ENCODE data around the gene ITGA4.
A peak's percentile ranks its signal among the peaks of the same experiment; 100 is the strongest.
"Not testable (repeated sequence)": the region's sequence is repeated elsewhere in the genome, so short reads cannot be mapped to it uniquely, and the experiment has no call there.

Gene ITGA4

DNA sequence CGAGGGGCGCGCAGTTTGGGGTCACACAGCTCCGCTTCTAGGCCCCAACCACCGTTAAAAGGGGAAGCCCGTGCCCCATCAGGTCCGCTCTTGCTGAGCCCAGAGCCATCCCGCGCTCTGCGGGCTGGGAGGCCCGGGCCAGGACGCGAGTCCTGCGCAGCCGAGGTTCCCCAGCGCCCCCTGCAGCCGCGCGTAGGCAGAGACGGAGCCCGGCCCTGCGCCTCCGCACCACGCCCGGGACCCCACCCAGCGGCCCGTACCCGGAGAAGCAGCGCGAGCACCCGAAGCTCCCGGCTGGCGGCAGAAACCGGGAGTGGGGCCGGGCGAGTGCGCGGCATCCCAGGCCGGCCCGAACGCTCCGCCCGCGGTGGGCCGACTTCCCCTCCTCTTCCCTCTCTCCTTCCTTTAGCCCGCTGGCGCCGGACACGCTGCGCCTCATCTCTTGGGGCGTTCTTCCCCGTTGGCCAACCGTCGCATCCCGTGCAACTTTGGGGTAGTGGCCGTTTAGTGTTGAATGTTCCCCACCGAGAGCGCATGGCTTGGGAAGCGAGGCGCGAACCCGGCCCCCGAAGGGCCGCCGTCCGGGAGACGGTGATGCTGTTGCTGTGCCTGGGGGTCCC is at the start of gene ITGA4:
Gene ITGA4, plus strand, starts transcription at position 266 of the 620 bp plus-strand sequence. Its CDS starts 269 bp downstream, at position 535.
- DNase-seq = no peak

DNA sequence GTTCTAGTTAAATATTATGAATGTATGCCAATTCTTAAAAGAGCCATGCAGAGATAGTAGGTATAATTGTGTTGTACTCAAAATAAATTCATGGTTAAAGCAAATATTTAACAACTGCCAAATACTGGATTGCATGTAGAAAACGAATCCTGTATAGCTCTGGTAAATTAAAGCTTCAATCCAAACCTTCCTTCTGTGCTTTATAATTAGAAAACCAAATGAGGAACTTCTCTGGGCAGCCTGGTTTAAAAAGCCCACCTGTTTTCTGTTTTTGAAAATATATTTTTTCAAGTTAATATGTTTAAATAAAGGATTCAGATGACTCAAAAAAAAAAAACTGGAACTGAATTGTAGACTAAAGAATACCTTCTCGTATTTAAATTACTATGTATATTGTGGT is 48.3 kb upstream of the ITGA4 start:
- DNase-seq = no peak

DNA sequence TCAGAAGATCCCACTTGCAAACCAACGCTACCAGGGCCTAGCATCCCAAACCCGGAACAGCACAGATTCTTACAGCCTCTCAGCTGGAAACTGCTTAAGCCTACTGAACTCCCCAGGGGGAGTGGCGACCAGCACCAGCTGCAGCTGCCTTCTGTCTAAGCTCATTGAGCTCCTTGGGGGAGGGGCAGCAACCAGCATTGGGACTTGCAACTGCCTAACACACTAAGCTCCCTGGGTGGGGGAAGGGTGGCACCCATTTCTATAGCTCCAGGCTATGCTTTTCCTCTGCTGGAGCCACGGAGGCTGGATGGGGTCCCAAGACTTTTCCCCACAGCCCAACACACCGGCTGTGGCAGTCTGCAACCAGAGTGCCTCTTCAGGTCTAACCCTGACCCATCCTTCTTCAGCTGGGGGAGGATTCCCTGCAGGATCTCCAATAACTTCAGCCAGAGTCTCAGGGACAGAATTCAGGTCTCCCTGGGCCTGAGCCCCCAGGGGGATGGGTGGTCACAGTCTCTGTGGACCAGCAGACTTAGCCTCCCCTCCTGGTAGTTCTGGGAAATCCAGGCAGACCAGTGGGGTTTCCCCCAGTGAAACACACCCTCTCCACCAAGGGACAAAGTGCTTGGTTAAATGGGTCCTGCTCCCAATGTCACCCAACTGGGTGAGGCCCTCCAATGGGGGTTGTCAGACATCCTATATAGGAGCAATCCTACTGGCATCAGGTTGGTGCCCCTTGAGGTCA is 45.9 kb upstream of the ITGA4 start:
- peak; percentile 82 for DNase-seq

DNA sequence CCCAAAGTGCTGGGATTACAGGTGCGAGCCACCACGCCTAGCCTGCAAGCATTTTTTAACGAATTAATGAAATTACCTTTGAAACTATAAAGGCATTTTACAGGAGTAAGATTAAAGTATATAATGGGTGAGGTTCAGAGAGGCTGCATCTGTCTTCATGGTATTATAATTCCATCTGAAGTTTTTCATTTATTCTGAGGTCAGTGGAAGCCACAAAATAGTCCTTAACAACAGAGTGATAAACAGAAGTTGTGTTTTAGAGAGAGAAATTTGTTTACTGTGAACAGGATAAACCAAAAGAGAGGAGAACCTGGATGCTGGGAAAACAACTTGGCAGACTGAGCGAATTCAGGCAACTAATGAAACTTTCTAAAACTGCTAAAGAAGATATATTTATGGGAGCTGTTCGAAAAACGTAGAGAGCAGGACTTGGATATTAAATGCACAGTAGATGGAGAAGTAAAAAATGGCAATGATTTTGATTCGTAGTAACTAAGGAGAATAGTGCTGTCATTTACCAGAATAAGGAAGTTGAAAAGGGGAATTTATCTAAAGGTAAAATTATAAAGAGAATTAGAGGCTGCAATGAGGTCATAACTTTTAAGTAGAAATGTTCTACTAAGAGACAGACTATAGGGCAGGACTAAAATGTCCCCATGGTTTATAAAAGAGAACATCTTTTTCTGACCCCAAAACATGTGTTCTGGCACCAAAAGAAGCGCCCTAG is 37.9 kb upstream of the ITGA4 start:
- no peak for DNase-seq

DNA sequence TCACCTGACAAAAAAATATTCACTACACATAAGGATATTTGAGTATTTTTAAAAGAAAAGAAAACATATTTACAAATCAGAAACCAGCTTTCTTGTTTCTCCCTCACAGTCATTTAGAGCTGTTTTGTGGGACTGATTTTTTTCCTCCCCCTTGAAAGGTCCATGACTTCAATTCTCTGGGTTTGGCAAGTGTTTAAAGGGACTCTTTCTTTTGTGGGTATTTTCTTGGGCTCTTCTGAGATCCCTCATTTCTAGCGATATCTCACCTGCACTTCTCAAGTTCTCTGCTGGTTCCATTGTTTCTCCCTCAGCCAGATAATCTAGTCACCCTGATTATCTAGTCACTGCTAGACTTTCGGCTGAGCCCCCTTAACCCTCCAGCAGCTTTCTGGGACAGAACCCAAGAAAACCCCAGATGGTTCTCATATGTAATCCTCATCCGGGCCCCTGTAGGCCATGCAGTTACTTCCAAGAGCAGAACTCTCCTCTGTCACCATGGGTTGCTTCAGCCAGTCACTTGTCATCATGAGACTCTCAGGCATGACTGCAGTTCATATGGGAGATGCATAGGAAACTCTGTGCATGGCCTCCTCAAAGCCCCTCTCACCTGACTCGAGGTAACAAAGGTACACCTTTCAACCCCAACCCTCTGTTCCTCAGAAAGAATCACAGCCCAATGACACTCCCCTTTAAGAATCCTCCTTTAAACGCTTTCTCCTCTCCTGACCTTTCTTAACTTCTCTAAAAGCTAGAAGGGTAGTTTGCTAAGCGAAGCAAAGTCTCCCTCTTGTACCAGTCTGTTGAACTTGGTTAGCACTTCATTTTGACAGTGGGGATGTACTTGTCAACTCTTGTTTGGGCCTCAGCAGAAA is 36.7 kb upstream of the ITGA4 start:
- DNase-seq = no peak

DNA sequence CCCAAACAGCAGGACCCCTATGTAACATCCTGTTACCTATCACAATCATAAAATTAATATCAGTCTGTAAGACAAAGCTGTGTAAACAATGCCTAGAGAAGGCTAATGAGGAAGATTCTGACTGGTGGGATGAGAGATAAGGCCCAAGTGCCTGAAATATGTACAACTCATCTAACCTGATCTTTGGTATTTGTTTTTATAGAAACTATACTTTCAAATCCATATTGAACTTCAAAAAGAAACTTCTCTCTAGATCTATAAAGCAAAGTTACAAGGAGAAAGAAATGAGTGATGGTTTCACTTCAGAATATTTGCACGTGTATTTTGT is 36.1 kb upstream of the ITGA4 start:
- no peak for DNase-seq

DNA sequence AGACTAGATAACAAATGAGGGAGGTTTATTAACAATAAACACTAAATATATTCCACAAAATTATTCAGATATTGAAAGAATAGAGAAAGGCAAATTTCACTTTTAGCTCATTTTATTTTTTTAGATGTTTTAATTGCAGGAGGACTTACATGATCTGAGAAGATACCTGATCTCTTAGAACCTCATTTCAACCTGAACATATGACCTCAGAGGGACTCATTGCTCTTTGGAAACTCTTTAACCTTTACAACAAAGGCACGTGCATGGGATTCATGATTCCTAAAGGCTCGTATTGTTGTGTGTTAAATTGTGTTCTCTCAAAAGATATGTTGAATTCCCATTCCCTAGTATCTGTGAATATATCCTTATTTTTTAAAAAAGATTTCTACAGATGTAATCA is 35.7 kb upstream of the ITGA4 start:
- DNase-seq = no peak

DNA sequence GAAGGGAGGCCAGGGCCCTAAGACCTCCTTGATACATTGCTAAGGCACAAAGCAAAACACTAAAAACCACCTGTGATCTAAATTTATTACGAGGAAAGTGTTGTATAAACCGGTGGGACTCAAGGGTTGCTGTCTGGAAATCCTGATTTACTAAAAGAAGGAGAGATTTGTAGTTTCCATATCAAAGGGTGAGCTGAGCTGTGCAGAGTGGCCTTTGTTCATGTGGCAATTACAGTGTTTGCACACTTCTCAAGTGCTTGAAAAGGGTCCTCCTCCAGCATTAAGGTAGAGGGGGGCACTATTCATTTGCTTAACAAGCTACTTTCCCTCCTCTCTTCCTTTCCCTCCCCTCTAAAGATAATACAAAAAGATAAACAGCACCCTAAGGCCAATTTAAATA is 30.5 kb upstream of the ITGA4 start:
- DNase-seq = no peak

DNA sequence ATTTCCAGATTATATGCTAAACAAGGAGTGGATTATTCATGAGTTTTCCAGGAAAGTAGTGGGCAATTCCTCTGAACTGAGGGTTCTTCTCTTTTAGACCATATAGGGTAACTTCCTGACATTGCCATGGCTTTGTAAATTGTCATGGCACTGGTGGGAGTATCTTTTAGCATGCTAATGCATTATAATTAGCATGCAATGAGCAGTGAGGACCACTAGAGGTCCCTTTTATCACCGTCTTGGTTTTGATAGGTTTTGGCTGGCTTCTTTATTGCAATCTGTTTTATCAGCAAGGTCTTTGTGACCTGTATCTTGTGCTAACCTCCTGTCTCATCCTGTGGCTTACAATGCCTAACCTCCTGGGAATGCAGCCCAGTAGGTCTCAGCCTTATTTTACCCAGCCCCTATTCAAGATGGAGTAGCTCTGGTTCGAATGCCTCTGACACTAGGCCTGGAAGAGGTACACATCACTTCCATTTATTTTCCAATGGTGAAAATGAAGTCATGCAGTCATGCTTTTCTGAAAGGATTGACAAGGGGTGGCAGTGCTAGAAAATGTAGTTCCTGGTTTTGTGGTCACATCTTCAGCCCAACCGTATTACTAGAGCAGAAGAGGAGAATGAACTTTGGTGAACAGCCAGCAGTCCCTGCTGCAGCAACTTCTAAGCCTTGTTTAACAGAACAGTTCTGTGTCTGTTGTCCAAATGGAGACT is 26.6 kb upstream of the ITGA4 start:
- no peak for DNase-seq

DNA sequence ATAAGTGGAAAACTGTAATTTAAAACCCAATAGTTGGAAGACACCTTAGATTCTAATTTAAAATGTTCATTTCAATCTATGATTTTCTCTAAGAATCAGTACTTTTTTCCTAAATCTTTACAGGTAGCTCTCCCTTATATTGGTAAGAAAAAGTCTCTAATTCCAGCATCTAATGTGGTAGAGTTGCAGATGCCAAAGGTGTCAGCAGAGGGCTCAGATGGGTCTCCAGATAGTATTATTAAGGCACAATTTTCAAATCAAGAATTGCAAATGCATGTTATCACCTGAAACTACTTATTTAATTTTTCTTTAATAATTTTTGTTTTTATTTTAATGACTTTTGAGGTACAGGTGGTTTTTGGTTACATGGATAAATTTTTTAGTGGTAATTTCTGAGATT is 25.5 kb upstream of the ITGA4 start:
- DNase-seq = no peak

DNA sequence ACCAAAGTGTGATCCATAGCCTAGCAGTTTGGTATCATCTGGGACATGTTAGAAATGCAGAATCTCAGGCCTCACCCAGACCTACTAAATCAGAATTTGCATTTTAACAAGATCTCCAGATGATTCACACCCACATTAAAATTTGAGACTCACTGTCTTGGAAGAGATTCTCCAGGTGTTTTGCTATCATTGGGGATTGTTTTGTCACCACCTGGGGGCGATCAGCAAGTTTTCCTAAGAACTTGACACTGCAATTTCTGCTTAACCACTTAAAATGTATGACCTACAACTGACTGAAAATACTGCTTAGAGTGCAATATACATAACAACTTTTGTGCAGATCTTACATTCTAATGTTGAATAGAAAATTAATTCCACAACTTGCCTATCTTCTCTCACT is 18.9 kb upstream of the ITGA4 start:
- no peak for DNase-seq

DNA sequence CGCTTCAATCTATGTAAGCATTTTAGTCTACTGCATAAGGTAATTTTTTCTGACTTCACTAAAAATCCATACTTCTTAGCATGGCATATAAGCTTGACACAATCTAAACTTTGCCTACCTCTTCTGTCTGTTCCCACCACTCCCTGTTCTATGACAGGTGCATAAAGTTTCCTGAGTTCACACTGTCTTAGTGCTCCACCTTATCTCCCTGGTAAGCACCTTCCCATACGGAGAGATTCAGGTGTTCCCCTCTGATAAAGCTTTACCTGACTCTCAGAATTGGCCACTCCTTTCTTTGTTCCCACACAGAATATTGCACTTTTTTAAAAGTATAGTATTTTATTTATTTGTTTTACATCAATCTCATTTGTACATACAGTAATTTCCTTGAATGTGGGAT is 16.8 kb upstream of the ITGA4 start:
- no peak for DNase-seq

DNA sequence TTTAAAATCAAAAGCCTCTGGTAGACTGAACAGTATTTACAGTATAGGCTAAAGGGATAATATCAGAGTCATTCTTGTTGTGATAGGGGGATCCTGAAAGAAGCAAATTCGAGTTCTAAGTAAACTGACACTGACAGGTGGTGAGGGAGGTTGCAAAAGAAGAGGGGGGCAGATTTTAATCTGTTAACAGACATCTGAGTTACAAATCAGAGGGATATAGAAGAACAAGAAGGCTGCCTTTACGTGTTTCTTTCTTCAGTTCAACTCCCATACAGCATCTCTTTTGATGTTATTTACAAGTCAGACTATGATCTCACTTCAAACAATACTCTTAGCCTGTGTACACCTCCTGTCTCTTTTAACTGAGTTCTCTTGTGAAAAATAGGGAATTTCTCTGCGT is 16.3 kb upstream of the ITGA4 start:
- no peak for DNase-seq

DNA sequence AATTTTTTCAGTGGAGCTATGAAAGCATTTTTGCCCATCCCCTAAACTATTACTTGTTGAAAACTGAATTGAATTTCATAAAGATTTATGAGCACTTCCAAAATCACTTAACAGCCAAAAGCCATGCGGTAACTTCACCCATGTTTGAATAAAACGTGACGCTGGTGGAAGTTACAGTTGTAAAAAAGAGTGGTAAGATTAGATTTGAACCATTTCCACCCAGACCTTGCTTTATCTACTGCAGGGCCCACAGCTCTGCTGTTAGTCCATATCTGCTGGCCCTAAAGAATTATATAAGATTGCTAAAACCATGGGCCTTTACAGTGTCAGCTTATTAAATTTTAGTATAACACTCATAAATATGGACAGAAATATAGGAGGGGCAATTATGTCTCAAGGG is 15.5 kb upstream of the ITGA4 start:
- DNase-seq = no peak

DNA sequence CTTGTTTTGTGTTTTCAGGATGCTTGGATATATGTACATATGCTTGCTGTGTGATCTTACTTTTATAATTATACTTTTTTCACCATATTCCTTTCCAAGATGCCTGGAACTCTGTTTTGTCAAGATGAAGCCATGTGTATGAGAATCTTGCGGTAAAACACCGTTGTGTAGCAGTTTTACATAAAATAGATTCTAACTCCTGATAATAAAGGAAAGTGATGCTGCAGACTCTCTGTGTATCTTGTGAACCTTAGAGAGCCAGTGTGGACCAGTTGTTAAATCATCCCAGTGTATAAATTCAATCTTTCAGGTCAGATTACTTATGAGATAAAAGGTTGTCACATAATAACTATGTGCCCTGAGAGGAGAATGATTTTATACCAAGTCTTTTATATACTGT is 12.5 kb upstream of the ITGA4 start:
- no peak for DNase-seq

DNA sequence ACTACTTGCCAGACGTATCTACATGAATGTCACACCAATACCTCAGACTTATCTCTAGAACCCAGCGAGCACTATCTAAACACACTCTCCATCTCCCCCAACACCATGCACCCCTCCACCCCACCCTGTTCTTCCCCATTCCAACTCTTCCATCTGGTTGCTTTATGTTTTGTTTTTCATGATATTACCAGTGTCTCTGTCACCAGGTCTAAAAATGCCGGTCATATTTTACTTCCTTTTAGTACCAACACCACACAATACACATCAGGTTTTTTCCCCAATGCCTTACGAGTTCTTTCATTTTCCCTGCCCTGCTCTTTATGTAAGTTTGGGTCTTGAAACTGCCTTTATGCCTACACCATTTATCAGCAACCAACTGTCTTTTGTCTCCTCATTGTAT is 10.2 kb upstream of the ITGA4 start:
- DNase-seq = no peak

DNA sequence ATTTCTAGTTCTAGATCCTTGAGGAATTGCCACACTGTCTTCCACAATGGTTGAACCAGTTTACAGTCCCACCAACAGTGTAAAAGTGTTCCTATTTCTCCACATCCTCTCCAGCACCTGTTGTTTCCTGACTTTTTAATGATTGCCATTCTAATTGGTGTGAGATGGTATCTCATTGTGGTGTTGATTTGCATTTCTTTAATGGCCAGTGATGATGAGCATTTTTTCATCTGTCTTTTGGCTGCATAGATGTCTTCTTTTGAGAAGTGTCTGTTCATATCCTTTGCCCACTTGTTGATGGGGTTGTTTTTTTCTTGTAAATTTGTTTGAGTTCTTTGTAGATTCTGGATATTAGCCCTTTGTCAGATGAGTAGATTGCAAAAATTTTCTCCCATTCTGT is 7.9 kb upstream of the ITGA4 start:
- not testable (repeated sequence) for DNase-seq

DNA sequence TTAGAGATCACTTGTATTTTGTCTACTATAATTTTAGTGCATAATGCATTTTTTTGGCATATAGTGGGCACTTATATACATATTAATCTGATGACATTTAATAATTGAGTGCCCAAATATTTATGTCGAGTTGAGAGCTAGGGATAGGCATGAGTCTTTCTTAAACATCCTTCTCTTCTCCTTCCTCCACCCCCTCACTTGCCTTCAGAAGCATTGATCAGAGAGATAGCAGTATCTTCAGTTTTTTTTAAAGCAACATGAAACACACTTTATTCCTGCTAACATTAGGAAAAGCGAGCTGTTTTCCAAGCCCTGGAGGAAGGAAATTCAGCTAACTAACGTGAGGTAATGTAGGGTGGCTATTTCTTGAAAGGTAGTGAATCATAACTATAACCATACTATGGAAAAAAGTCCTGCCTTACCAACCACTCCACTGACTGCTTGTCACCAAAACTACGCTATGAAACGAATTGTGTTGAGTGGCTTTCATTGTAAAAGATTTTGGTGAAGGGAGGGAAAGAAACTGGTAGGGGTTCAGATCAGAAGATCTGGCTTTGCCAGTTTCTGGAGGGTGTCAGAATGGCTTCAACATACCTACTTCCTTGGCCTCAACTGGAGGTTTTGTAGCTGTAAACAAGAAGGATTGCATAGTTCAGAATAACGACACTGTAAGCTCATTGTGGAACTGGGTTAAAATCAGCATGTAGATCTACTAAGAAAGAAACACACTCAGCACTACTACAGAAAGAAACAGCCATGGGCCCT is 2.3 kb upstream of the ITGA4 start:
- DNase-seq = no peak

DNA sequence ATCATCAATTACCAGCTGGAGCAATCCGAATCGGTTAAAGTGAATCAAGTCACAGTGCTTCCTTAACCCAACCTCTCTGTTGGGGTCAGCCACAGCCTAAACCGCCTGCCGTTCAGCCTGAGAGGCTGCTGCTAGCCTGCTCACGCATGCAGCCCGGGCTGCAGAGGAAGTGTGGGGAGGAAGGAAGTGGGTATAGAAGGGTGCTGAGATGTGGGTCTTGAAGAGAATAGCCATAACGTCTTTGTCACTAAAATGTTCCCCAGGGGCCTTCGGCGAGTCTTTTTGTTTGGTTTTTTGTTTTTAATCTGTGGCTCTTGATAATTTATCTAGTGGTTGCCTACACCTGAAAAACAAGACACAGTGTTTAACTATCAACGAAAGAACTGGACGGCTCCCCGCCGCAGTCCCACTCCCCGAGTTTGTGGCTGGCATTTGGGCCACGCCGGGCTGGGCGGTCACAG is 496 bp upstream of the ITGA4 start:
- no peak for DNase-seq

DNA sequence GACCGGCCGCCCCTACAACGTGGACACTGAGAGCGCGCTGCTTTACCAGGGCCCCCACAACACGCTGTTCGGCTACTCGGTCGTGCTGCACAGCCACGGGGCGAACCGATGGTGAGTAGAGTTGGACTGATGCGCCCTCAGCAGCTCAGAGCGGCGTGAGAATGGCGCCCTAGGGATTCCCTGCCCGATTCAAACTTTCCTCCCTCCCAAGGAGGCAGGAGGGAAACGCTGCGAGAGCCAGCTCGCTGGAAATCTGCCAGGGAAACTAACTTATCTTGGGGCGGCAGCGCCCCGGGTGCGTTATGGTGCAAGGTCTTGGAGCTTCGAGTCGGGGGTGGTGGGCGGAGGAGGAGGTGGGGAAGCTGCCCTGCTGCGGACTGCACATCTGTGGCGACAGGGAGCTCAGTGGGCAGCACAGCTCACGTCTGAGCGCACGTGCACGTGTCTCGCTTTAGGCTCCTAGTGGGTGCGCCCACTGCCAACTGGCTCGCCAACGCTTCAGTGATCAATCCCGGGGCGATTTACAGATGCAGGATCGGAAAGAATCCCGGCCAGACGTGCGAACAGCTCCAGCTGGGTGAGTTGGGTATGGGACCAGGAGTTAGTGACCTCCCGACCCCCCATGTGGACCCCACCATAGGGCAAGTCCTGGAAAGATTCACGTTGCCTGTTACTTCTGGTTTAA is 697 bp downstream of the ITGA4 start:
- no peak for DNase-seq

DNA sequence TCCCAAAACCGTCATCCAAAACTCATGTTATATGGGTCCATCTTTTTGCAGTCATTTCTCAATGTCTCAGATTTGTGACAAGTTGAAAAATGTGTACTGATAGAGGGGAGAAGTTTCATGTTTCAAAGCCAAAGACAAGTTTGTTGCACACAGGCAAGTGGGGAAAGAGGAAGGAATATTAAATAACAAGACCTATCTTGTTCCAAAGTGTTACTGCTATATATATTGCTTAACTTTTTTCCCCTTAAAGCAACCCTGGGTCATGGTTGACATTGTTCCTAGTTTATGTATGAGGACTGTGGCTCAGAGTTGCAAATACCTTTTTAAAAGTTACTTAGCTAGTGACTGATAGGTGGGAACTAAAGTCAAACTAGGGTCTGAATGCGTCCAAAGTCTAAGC is 1.7 kb downstream of the ITGA4 start:
- no peak for DNase-seq

Data from NCI-H1694 treated with DMSO at 0.1 percent for 48 hours (cell line).